CD14-positive monocyte (primary cell): Measurements from ENCODE around the gene SLC22A4. TPM values are rescaled to one million over a fixed set of nuclear protein-coding genes. Genes with fewer than 3 reads are reported as not detected.

Source experiments
- DNase-seq, 3 donors: peaks; one replicate each; pipeline ENCODE4 v3.0.0-alpha.2; 2011 to 2022
- H2AFZ ChIP-seq: 2 replicates; pipeline ENCODE4 v1.6.0; 2012; ENCODE audit warnings: mild to moderate bottlenecking, low read depth, low read length, inconsistent platforms; ENCODE audit not compliant: insufficient read depth, poor library complexity, severe bottlenecking
- H3K27ac ChIP-seq, 2 donors: 1 replicate in 1 of 2; 2 replicates in 1 of 2; pipeline ENCODE4 v1.5.1; 2012 to 2013; ENCODE audit warnings: low read length in 2 of 2, control low read depth in 1 of 2, inconsistent platforms in 1 of 2, low read depth in 1 of 2, mild to moderate bottlenecking in 1 of 2
- H3K27me3 ChIP-seq, 2 donors: one replicate each; pipeline versions ENCODE4 v1.6.0 to v1.6.1; 2011 to 2013; ENCODE audit warnings: low read length in 2 of 2; ENCODE audit not compliant: control insufficient read depth in 2 of 2, insufficient read depth in 2 of 2
- H3K36me3 ChIP-seq, 2 donors: replicated peaks in 1 of 2; 1 replicate in 1 of 2; 2 replicates in 1 of 2; pipeline versions ENCODE4 v1.5.1 to v1.6.1; 2012 to 2013; ENCODE audit warnings: low read length in 2 of 2, control low read depth in 1 of 2, inconsistent platforms in 1 of 2, mild to moderate bottlenecking in 1 of 2; ENCODE audit not compliant: insufficient read depth in 2 of 2, control insufficient read depth in 1 of 2
- H3K4me1 ChIP-seq, 2 donors: 1 replicate in 1 of 2; 2 replicates in 1 of 2; pipeline versions ENCODE4 v1.5.1 to v1.6.1; 2012 to 2013; ENCODE audit warnings: low read length in 2 of 2, control low read depth in 1 of 2, inconsistent platforms in 1 of 2, mild to moderate bottlenecking in 1 of 2, moderate library complexity in 1 of 2; ENCODE audit not compliant: insufficient read depth in 2 of 2, control insufficient read depth in 1 of 2
- H3K4me2 ChIP-seq: replicated peaks from 2 replicates; pipeline ENCODE3; 2012; ENCODE audit warnings: low read length, moderate library complexity, mild to moderate bottlenecking; ENCODE audit not compliant: poor library complexity, severe bottlenecking; ENCODE audit errors: extremely low read depth
- H3K4me3 ChIP-seq, 3 experiments: fragments of 200-600 bp in 1 of 3; sonication (generic) in 1 of 3; replicated peaks in 1 of 3; 1 replicate in 2 of 3; 2 replicates in 1 of 3; pipeline ENCODE4 v1.5.1; 2011 to 2013; ENCODE audit warnings: low read length in 3 of 3, mild to moderate bottlenecking in 3 of 3, control low read depth in 2 of 3, low read depth in 2 of 3, inconsistent platforms in 1 of 3, moderate library complexity in 1 of 3
- H3K79me2 ChIP-seq: 2 replicates; pipeline ENCODE4 v1.6.0; 2012; ENCODE audit warnings: mild to moderate bottlenecking, control low read depth, inconsistent platforms, low read length, moderate library complexity; ENCODE audit not compliant: insufficient read depth
- H3K9ac ChIP-seq: 2 replicates; pipeline ENCODE4 v1.6.0; 2017; ENCODE audit warnings: low read length, mild to moderate bottlenecking; ENCODE audit not compliant: insufficient read depth, poor library complexity, severe bottlenecking
- H3K9me3 ChIP-seq, 2 donors: replicated peaks in 1 of 2; 1 replicate in 1 of 2; 2 replicates in 1 of 2; pipeline versions ENCODE4 v1.5.1 to v1.6.1; 2012 to 2013; ENCODE audit warnings: low read length in 2 of 2, control low read depth in 1 of 2; ENCODE audit not compliant: control insufficient read depth in 1 of 2, insufficient read depth in 1 of 2
- H4K20me1 ChIP-seq: 2 replicates; pipeline ENCODE4 v1.6.0; 2012; ENCODE audit warnings: mild to moderate bottlenecking, low read length, control low read depth, moderate library complexity; ENCODE audit not compliant: insufficient read depth
- H3K27ac Mint-ChIP-seq, 7 donors: one replicate each; pipeline ENCODE4 v1.8.0; 2020; ENCODE audit warnings: mild to moderate bottlenecking in 7 of 7, mixed read lengths in 7 of 7, moderate library complexity in 6 of 7, inconsistent platforms in 2 of 7
- H3K27me3 Mint-ChIP-seq, 3 donors: one replicate each; pipeline ENCODE4 v1.8.0; 2021 to 2022; ENCODE audit warnings: low read depth in 3 of 3, mild to moderate bottlenecking in 3 of 3, mixed read lengths in 3 of 3, moderate library complexity in 3 of 3, inconsistent platforms in 1 of 3
- H3K36me3 Mint-ChIP-seq, 2 donors: one replicate each; pipeline ENCODE4 v1.8.0; 2020; ENCODE audit warnings: mixed read lengths in 2 of 2, inconsistent platforms in 1 of 2, mild to moderate bottlenecking in 1 of 2
- H3K4me1 Mint-ChIP-seq: one replicate; pipeline ENCODE4 v1.8.0; 2020; ENCODE audit warnings: mild to moderate bottlenecking, mixed read lengths
- H3K4me3 Mint-ChIP-seq, 2 donors: one replicate each; pipeline ENCODE4 v1.8.0; 2020; ENCODE audit warnings: mild to moderate bottlenecking in 2 of 2, mixed read lengths in 2 of 2, moderate library complexity in 1 of 2
- H3K9me3 Mint-ChIP-seq, 7 donors: one replicate each; pipeline ENCODE4 v1.8.0; 2020 to 2022; ENCODE audit warnings: mixed read lengths in 7 of 7, mild to moderate bottlenecking in 6 of 7, moderate library complexity in 6 of 7, inconsistent platforms in 2 of 7
- WGBS: methylation state at CpG from one replicate; pipeline ENCODE4 v1.1.5; 2013; ENCODE audit warnings: missing lambda C conversion rate; ENCODE audit not compliant: insufficient coverage; 5-methylcytosine and 5-hydroxymethylcytosine counted together
- intact Hi-C, 2 donors: fragments of 100-400 bp; cut with micrococcal nuclease; formaldehyde crosslinking; loops; one replicate each; pipeline versions ENCODE4 v1.15.0 to v1.15.1; 2023
- polyA plus RNA-seq, 3 donors: library from polyadenylated mRNA; depleted of rRNA in 1 of 3; unstranded in 2 of 3; stranded (reverse) in 1 of 3; fragments of 300-500 nt in 2 of 3; fragments of >200 nt in 1 of 3; fragmentation: Illumina TruSeq in 2 of 3; gene quantifications; 1 replicate in 2 of 3; 2 replicates in 1 of 3; pipeline ENCODE4 v1.2.3, GENCODE V29; 2012 to 2021
- TF ChIP-seq, protein P1 (sequence below): fragments of 200-600 bp; IDR thresholded peaks from one replicate; pipeline ENCODE4 v1.8.0; 2022; ENCODE audit warnings: antibody characterized with exemption, mild to moderate bottlenecking

SLC22A4 gene
- polyA plus RNA-seq, 3 donors: 7.2 to 13.0 (median 12.2) TPM

DNA sequence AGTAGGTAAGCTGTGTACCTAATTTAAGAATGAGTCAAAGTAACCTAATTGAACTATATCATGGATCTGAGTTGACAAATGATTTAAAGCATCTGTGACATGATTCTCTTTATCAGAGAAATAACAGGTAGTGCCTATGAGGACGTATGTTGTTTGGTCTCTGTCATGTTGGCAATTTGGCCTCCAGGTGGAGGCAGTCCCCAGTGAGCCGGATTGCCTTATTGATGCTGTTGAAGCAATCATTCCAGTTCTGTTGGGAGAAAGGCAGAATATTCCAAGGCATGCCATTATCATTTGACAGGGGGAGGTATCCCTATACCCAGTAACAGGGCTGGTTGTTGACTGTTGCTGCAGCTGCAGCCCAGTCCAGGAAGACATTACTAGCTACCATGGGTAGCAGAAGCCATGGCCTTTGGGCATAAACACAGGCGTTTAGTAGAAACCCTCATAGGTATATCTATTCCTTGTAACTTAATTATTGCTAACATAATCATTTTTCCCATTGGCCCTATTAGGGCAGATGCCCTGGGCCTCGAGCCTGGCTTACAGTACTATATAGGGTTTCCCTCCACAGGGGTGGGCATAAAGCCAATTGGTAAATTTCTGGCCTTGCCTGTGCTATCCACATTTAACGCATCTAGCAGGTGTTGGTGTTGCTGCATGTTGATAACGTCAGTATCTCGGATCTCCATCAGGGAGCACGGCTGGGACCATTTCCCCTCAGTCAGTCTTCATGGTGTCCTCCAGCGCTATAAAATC lies 12.2 kb upstream of the SLC22A4 start:
- H4K20me1 ChIP-seq: peaks cover 36% of the 10 kb centered on the region

DNA sequence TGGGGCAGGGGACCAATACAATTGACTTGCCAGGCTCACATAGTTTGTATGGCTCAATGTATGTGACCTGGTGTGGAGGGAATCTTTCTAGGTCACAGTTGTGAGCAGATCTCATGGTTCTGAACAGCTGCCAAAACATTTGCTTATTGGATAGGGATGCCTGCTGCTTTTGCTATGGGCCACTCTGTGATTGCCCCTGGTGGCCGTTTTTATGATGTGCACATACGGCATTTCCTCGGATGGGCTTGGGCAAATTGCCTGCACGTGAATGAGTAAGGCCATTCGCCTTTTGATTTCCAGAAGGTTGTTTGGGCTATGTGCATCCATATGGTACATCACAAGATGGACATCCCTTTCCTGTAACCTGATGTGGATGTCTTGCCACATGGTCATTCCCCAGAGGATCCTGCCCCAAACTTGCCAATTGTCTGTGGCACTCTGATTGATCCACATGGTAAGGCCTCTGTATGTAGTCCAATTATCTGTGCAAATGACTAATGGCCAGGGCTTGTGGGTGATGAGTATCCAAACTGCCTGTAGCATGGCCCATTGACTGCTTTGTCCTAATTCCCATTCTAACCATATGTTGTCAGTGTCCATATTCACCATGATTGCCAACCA lies 10.7 kb upstream of the SLC22A4 start:
- Mint-ChIP-seq H3K27ac (peak overlapping the region in 1 of 7 donors; percentile 23), H3K4me3 (no peak overlapping the region), H3K36me3 (peaks cover 17 to 28% of the 10 kb centered on the region in 2 donors), H3K27me3 (peaks cover 0 to 4% (median 0%) of the 10 kb centered on the region in 3 donors), H3K9me3 (peaks cover 0 to 11% (median 4%) of the 10 kb centered on the region in 7 donors), H3K4me1 (peaks cover 38% of the 10 kb centered on the region)
- Histone ChIP-seq H3K79me2 (peaks cover 27% of the 10 kb centered on the region), H3K4me1 (peaks cover 16 to 28% of the 10 kb centered on the region in 2 donors), H3K4me2 (no peak overlapping the region), H3K9ac (no peak overlapping the region), H3K4me3 (no peak overlapping the region), H3K27me3 (no peaks in the 10 kb centered on the region), H3K36me3 (peaks cover 3 to 20% of the 10 kb centered on the region in 2 donors), H3K9me3 (no peaks in the 10 kb centered on the region), H2AFZ (no peak overlapping the region), H4K20me1 (peaks cover 51% of the 10 kb centered on the region), H3K27ac (no peak overlapping the region)
- no peak for DNase-seq
- intact Hi-C loops: no loop called here
- 97% methylated on average over 5 of the region's 5 CpGs for WGBS
- TF ChIP-seq, protein P1, sequence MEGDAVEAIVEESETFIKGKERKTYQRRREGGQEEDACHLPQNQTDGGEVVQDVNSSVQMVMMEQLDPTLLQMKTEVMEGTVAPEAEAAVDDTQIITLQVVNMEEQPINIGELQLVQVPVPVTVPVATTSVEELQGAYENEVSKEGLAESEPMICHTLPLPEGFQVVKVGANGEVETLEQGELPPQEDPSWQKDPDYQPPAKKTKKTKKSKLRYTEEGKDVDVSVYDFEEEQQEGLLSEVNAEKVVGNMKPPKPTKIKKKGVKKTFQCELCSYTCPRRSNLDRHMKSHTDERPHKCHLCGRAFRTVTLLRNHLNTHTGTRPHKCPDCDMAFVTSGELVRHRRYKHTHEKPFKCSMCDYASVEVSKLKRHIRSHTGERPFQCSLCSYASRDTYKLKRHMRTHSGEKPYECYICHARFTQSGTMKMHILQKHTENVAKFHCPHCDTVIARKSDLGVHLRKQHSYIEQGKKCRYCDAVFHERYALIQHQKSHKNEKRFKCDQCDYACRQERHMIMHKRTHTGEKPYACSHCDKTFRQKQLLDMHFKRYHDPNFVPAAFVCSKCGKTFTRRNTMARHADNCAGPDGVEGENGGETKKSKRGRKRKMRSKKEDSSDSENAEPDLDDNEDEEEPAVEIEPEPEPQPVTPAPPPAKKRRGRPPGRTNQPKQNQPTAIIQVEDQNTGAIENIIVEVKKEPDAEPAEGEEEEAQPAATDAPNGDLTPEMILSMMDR: peak; percentile 50

More for the DNA sequence above, 12.2 kb upstream of the SLC22A4 start:
- Mint-ChIP-seq H3K27ac (no peak overlapping the region), H3K27me3 (peaks cover 0 to 4% (median 0%) of the 10 kb centered on the region in 3 donors), H3K9me3 (peaks cover 0 to 11% (median 4%) of the 10 kb centered on the region in 7 donors), H3K4me3 (no peak overlapping the region), H3K4me1 (peaks cover 31% of the 10 kb centered on the region), H3K36me3 (peaks cover 5 to 14% of the 10 kb centered on the region in 2 donors)
- Histone ChIP-seq H3K9ac (no peak overlapping the region), H3K27me3 (no peaks in the 10 kb centered on the region), H2AFZ (no peak overlapping the region), H3K4me1 (peaks cover 16 to 30% of the 10 kb centered on the region in 2 donors), H3K9me3 (no peaks in the 10 kb centered on the region), H3K79me2 (peaks cover 12% of the 10 kb centered on the region), H3K4me3 (no peak overlapping the region), H3K4me2 (no peak overlapping the region), H3K27ac (no peak overlapping the region), H3K36me3 (peaks cover 0 to 6% of the 10 kb centered on the region in 2 donors)
- TF ChIP-seq, protein P1: peak; percentile 15
- no peak for DNase-seq
- WGBS: 100% methylated on average over 6 of the region's 9 CpGs
- intact Hi-C loops: no loop called here
